HepG2 (cell line): ENCODE data around the gene C1orf116. TPM values are rescaled to one million over a fixed set of nuclear protein-coding genes. Genes with fewer than 3 reads are reported as not detected.

Source experiments
- AFF4 ChIP-seq: sonication (generic); formaldehyde crosslinking; IDR thresholded peaks from 2 replicates; pipeline ENCODE4 v1.4.0; 2020; ENCODE audit warnings: missing genetic modification reagents
- ARNT2 ChIP-seq: sonication (generic); formaldehyde crosslinking; IDR thresholded peaks from 2 replicates; pipeline ENCODE4 v1.8.0; 2022; ENCODE audit warnings: mild to moderate bottlenecking, low read depth, missing genetic modification reagents, moderate library complexity
- ATAD3A ChIP-seq: sonication (generic); formaldehyde crosslinking; IDR thresholded peaks from 2 replicates; pipeline ENCODE4 v1.4.0; 2020; ENCODE audit warnings: missing genetic modification reagents
- EP300 ChIP-seq, 3 experiments: sonication (generic) in 1 of 3; formaldehyde crosslinking in 1 of 3; IDR thresholded peaks; 2 replicates each; pipeline versions ENCODE4 v1.5.1 to v1.6.1; 2011 to 2020; ENCODE audit warnings: low read depth in 2 of 3, low read length in 2 of 3, borderline replicate concordance in 1 of 3, improper control_type of control experiment in 1 of 3, mild to moderate bottlenecking in 1 of 3, missing genetic modification reagents in 1 of 3, moderate library complexity in 1 of 3
- FUBP1 ChIP-seq: sonication (generic); formaldehyde crosslinking; IDR thresholded peaks from 2 replicates; pipeline ENCODE4 v1.5.1; 2020; ENCODE audit warnings: missing genetic modification reagents, mild to moderate bottlenecking, borderline replicate concordance
- HIC2 ChIP-seq: sonication (generic); formaldehyde crosslinking; IDR thresholded peaks from 2 replicates; pipeline ENCODE4 v1.9.0; 2022; ENCODE audit warnings: low read depth, missing genetic modification reagents
- HNF4A ChIP-seq: sonication (generic); formaldehyde crosslinking; IDR thresholded peaks from 2 replicates; pipeline ENCODE4 v1.4.0; 2020; ENCODE audit warnings: missing genetic modification reagents
- IKZF5 ChIP-seq: IDR thresholded peaks from 2 replicates; pipeline ENCODE4 v1.6.1; 2018; ENCODE audit warnings: missing genetic modification reagents, mild to moderate bottlenecking, missing compliant biosample characterization
- MTERF4 ChIP-seq: sonication (generic); formaldehyde crosslinking; IDR thresholded peaks from 2 replicates; pipeline ENCODE4 v1.8.0; 2023; ENCODE audit warnings: mild to moderate bottlenecking, missing genetic modification reagents
- NFYB ChIP-seq: sonication (generic); formaldehyde crosslinking; IDR thresholded peaks from 2 replicates; pipeline ENCODE4 v1.4.0; 2020; ENCODE audit warnings: missing genetic modification reagents
- POLR2G ChIP-seq: fragments of 200-400 bp; formaldehyde crosslinking; IDR thresholded peaks from 2 replicates; pipeline ENCODE4 v1.6.1; 2018; ENCODE audit warnings: mild to moderate bottlenecking, low read depth, low read length, moderate library complexity
- SMAD3 ChIP-seq: sonication (generic); formaldehyde crosslinking; IDR thresholded peaks from 2 replicates; pipeline ENCODE4 v1.4.0; 2020; ENCODE audit warnings: missing genetic modification reagents
- SRF ChIP-seq: IDR thresholded peaks from 2 replicates; pipeline ENCODE4 v1.6.1; 2011; ENCODE audit warnings: mild to moderate bottlenecking, low read depth, low read length, moderate library complexity
- SUZ12 ChIP-seq: fragments of 150-350 bp; IDR thresholded peaks from 2 replicates; pipeline ENCODE4 v1.6.1; 2014; ENCODE audit warnings: low read depth, low read length
- THAP8 ChIP-seq: sonication (generic); formaldehyde crosslinking; IDR thresholded peaks from 2 replicates; pipeline ENCODE4 v1.5.1; 2020; ENCODE audit warnings: missing genetic modification reagents, mild to moderate bottlenecking, borderline replicate concordance
- U2AF2 ChIP-seq: fragments of 200-400 bp; formaldehyde crosslinking; IDR thresholded peaks from 2 replicates; pipeline ENCODE4 v1.6.1; 2017; ENCODE audit warnings: low read depth, mild to moderate bottlenecking, low read length
- ZBTB3 ChIP-seq: sonication (generic); formaldehyde crosslinking; IDR thresholded peaks from 2 replicates; pipeline ENCODE4 v1.4.0; 2020; ENCODE audit warnings: low read depth, mild to moderate bottlenecking, moderate library complexity, missing genetic modification reagents, borderline replicate concordance
- ZFX ChIP-seq: sonication (generic); formaldehyde crosslinking; IDR thresholded peaks from 2 replicates; pipeline ENCODE4 v1.4.0; 2020; ENCODE audit warnings: mild to moderate bottlenecking, low read depth, missing genetic modification reagents, moderate library complexity
- polyA plus RNA-seq, 8 experiments: library from polyadenylated mRNA; depleted of rRNA in 3 of 8; stranded (reverse) in 7 of 8; unstranded in 1 of 8; fragments of >200 nt; fragmentation: Illumina TruSeq in 4 of 8; extraction: Trizol in 4 of 8; gene quantifications; 2 replicates each; pipeline versions ENCODE4 v1.2.1 to v1.2.3, GENCODE V29; 2011 to 2016; ENCODE audit warnings: low read depth in 4 of 8, missing spikeins in 1 of 8, mixed read lengths in 1 of 8; ENCODE audit not compliant: insufficient read depth in 1 of 8
- total RNA-seq, 5 experiments: library from RNA; depleted of rRNA; stranded (reverse); fragments of >200 nt; fragmentation: Illumina TruSeq; extraction: Trizol; gene quantifications; 2 replicates each; pipeline ENCODE4 v1.2.3, GENCODE V29; 2016; ENCODE audit warnings: low read depth in 1 of 5

C1orf116 gene
- total and polyA plus RNA-seq, 2 of the 13 experiments (the other 11 are each of a cell fraction or from before 2014, with no cell fraction given) = 0.51 to 0.95 TPM

GRCh38 chr1:207022996-207023679, 9.4 kb downstream of the C1orf116 start (continued):
- 0 out of 2 replicates have a peak, but pooled peaks have one; percentile 37 for TF ChIP-seq MTERF4
- no peak for TF ChIP-seq FUBP1 (CRISPR knock-in tag)
- TF ChIP-seq IKZF5 (CRISPR knock-in tag) = no peak
- TF ChIP-seq ATAD3A = no peak
- peak; percentile 39 for TF ChIP-seq HNF4A
- TF ChIP-seq POLR2G = peak; percentile 34; the same call in 1 of the 2 replicates
- TF ChIP-seq SRF = no peak
- TF ChIP-seq ZBTB3 = no peak
- TF ChIP-seq SUZ12 = no peak
- no peak for TF ChIP-seq AFF4 (CRISPR knock-in tag)
- TF ChIP-seq ZFX (CRISPR knock-in tag) = peak; percentile 64
- TF ChIP-seq THAP8 (CRISPR knock-in tag) = no peak
- TF ChIP-seq ARNT2 (CRISPR knock-in tag) = no peak
- no peak for TF ChIP-seq HIC2 (CRISPR knock-in tag)
- no peak for TF ChIP-seq NFYB (CRISPR knock-in tag)
- no peak for TF ChIP-seq EP300 (IDR thresholded peaks at IDR 0.05; ENCODE audit: low read depth in 2 of 2, low read length in 2 of 2)
- no peak for TF ChIP-seq EP300 (CRISPR knock-in tag; IDR thresholded peaks at IDR 0.05; ENCODE audit: borderline replicate concordance)
- no peak for TF ChIP-seq U2AF2
- no peak for TF ChIP-seq SMAD3 (CRISPR knock-in tag)
